Spinal cord (tissue), 10 donors: ENCODE data around the gene TTYH3. TPM values are rescaled to one million over a fixed set of nuclear protein-coding genes. Genes with fewer than 3 reads are reported as not detected.
"Not testable (repeated sequence)": the region's sequence is repeated elsewhere in the genome, so short reads cannot be mapped to it uniquely, and the experiment has no call there.

Source experiments
- DNase-seq, 6 donors: peaks; one replicate each; pipeline versions ENCODE4 v3.0.0 to v3.0.0-alpha.2; 2013 to 2015; ENCODE audit warnings: low spot score in 6 of 6, low read depth in 4 of 6
- H3K27ac ChIP-seq: one replicate; pipeline ENCODE4 v1.5.1; 2013; ENCODE audit warnings: low read depth, low read length, control low read depth
- H3K27me3 ChIP-seq: one replicate; pipeline ENCODE4 v1.6.1; 2013; ENCODE audit warnings: low read length; ENCODE audit not compliant: control insufficient read depth, insufficient read depth
- H3K36me3 ChIP-seq: one replicate; pipeline ENCODE4 v1.6.1; 2013; ENCODE audit warnings: low read length; ENCODE audit not compliant: control insufficient read depth, insufficient read depth
- H3K4me1 ChIP-seq: one replicate; pipeline ENCODE4 v1.6.1; 2013; ENCODE audit warnings: low read length; ENCODE audit not compliant: control insufficient read depth, insufficient read depth
- H3K4me3 ChIP-seq: one replicate; pipeline ENCODE4 v1.5.1; 2013; ENCODE audit warnings: low read depth, low read length, control low read depth
- H3K9me3 ChIP-seq: one replicate; pipeline ENCODE4 v1.6.1; 2013; ENCODE audit warnings: low read length; ENCODE audit not compliant: control insufficient read depth, insufficient read depth
- WGBS: methylation state at CpG from one replicate; pipeline ENCODE4 v1.1.5; 2013; ENCODE audit warnings: missing lambda C conversion rate; ENCODE audit not compliant: insufficient coverage; 5-methylcytosine and 5-hydroxymethylcytosine counted together
- polyA plus RNA-seq, 2 donors: library from polyadenylated mRNA; unstranded; fragments of 120-200 nt; gene quantifications; one replicate each; pipeline ENCODE4 v1.2.1, GENCODE V29; 2013; ENCODE audit not compliant: insufficient read length in 2 of 2
- total RNA-seq, 2 donors: library from RNA; depleted of rRNA in 1 of 2; stranded (reverse); fragments of 120-200 nt in 1 of 2; fragments of >200 nt in 1 of 2; gene quantifications; one replicate each; pipeline versions ENCODE4 v1.2.3 to v1.2.4, GENCODE V29; 2013 to 2014
- donor health status: healthy.

The TTYH3 gene
- total and polyA plus RNA-seq, 4 donors: 26.1 to 218 (median 120) TPM

GRCh38 chr7:2589941-2590340, 41.8 kb upstream of the TTYH3 start:
- H3K4me3 ChIP-seq, H3K27ac ChIP-seq, H3K4me1 ChIP-seq, DNase-seq, H3K9me3 ChIP-seq, H3K27me3 ChIP-seq: not testable (repeated sequence)
- 95% methylated on average over 15 of the region's 15 CpGs for WGBS
- H3K36me3 ChIP-seq: peaks cover 96% of the 10 kb centered on the region

GRCh38 chr7:2592375-2592865, 39.4 kb upstream of the TTYH3 start:
- Histone ChIP-seq H3K9me3 (no peaks in the 10 kb centered on the region), H3K4me3 (no peak overlapping the region), H3K27ac (no peak overlapping the region), H3K27me3 (no peaks in the 10 kb centered on the region), H3K4me1 (peaks cover 21% of the 10 kb centered on the region), H3K36me3 (peaks cover 91% of the 10 kb centered on the region)
- no peak for DNase-seq
- 91% methylated on average over 22 of the region's 23 CpGs for WGBS

GRCh38 chr7:2593036-2593727, 38.6 kb upstream of the TTYH3 start:
- H3K4me1 ChIP-seq: peaks cover 24% of the 10 kb centered on the region
- no peak overlapping the region for H3K4me3 ChIP-seq
- H3K27me3 ChIP-seq: no peaks in the 10 kb centered on the region
- WGBS: 93% methylated on average over 38 of the region's 38 CpGs
- no peaks in the 10 kb centered on the region for H3K9me3 ChIP-seq
- H3K27ac ChIP-seq: no peak overlapping the region
- H3K36me3 ChIP-seq: peaks cover 88% of the 10 kb centered on the region
- no peak for DNase-seq

- Histone ChIP-seq H3K4me3 (no peak overlapping the region), H3K27me3 (no peaks in the 10 kb centered on the region), H3K4me1 (peaks cover 31% of the 10 kb centered on the region), H3K36me3 (peaks cover 89% of the 10 kb centered on the region), H3K27ac (no peak overlapping the region), H3K9me3 (no peaks in the 10 kb centered on the region)
- no peak for DNase-seq
- 77% methylated on average over 4 of the region's 10 CpGs for WGBS
Measured at GRCh38 chr7:2594599-2594998, 37.2 kb upstream of the TTYH3 start.

GRCh38 chr7:2595258-2595860, 36.4 kb upstream of the TTYH3 start:
- DNase-seq: no peak
- H3K27ac ChIP-seq: no peak overlapping the region
- peaks cover 87% of the 10 kb centered on the region for H3K36me3 ChIP-seq
- H3K4me1 ChIP-seq: peaks cover 31% of the 10 kb centered on the region
- no peak overlapping the region for H3K4me3 ChIP-seq
- H3K9me3 ChIP-seq: no peaks in the 10 kb centered on the region
- no peaks in the 10 kb centered on the region for H3K27me3 ChIP-seq
- 86% methylated on average over 24 of the region's 27 CpGs for WGBS

- DNase-seq: peak in 1 of 6 donors; percentile 64
- Histone ChIP-seq H3K27ac (no peak overlapping the region), H3K9me3 (no peaks in the 10 kb centered on the region), H3K4me3 (no peak overlapping the region), H3K4me1 (peaks cover 31% of the 10 kb centered on the region), H3K36me3 (peaks cover 89% of the 10 kb centered on the region), H3K27me3 (no peaks in the 10 kb centered on the region)
- 60% methylated on average over 22 of the region's 22 CpGs for WGBS
Measured at GRCh38 chr7:2596464-2597272, 35.1 kb upstream of the TTYH3 start.

- Histone ChIP-seq H3K36me3 (peaks cover 89% of the 10 kb centered on the region), H3K4me3 (no peak overlapping the region), H3K27me3 (no peaks in the 10 kb centered on the region), H3K27ac (no peak overlapping the region), H3K4me1 (peaks cover 34% of the 10 kb centered on the region), H3K9me3 (no peaks in the 10 kb centered on the region)
- peak in 1 of 6 donors; percentile 45 for DNase-seq
- whole genome bisulfite sequencing: 40% methylated on average over 12 of the region's 13 CpGs
Measured at GRCh38 chr7:2597273-2597640, 34.5 kb upstream of the TTYH3 start.

- DNase-seq: peak in 1 of 6 donors; percentile 62
- no peak overlapping the region for H3K4me3 ChIP-seq
- H3K27me3 ChIP-seq: no peaks in the 10 kb centered on the region
- peaks cover 34% of the 10 kb centered on the region for H3K4me1 ChIP-seq
- no peaks in the 10 kb centered on the region for H3K9me3 ChIP-seq
- WGBS: 68% methylated on average over 29 of the region's 29 CpGs
- H3K27ac ChIP-seq: no peak overlapping the region
- H3K36me3 ChIP-seq: peaks cover 89% of the 10 kb centered on the region
Measured at GRCh38 chr7:2598154-2598823, 33.5 kb upstream of the TTYH3 start.

- 56% methylated on average over 3 of the region's 9 CpGs for WGBS
- no peak for DNase-seq
- Histone ChIP-seq H3K36me3 (peaks cover 84% of the 10 kb centered on the region), H3K9me3 (no peaks in the 10 kb centered on the region), H3K27ac (no peak overlapping the region), H3K4me1 (peaks cover 32% of the 10 kb centered on the region), H3K27me3 (no peaks in the 10 kb centered on the region), H3K4me3 (no peak overlapping the region)
Measured at GRCh38 chr7:2601065-2601464, 30.7 kb upstream of the TTYH3 start.
